IMR-90 (cell line): ENCODE measurements around the gene ALK. TPM values are rescaled to one million over a fixed set of nuclear protein-coding genes. Genes with fewer than 3 reads are reported as not detected.

ENCODE experiments used
- ATAC-seq: fragments of 200-7000 bp; cut with Tn5 transposase; 2 replicates; pipeline ENCODE4 v1.9.1; 2020; ENCODE audit warnings: low read depth, mild to moderate bottlenecking, moderate library complexity
- BruUV-seq: library from RNA; stranded (reverse); fragments of 400-500 nt; replicated peaks from 2 replicates; lab custom pipeline; 2021; lab: Mats Ljungman, UMichigan
- CTCF ChIA-PET: fragments of 300-600 bp; formaldehyde crosslinking; extraction: SDS; loops from one replicate; lab custom pipeline; 2021; ENCODE audit warnings: antibody characterized with exemption; lab: Yijun Ruan, JAX
- POLR2A ChIA-PET: fragments of 300-600 bp; sonication (Branson Sonifier 250); formaldehyde crosslinking; loops from one replicate; lab custom pipeline; 2022; ENCODE audit warnings: antibody characterized with exemption; ENCODE audit not compliant: unreplicated experiment; lab: Charles Lee
- DNase-seq: peaks from one replicate; pipeline ENCODE4 v3.0.0; 2013
- H2AFZ ChIP-seq: replicated peaks from 2 replicates; pipeline ENCODE3; 2013; ENCODE audit warnings: low read length, mild to moderate bottlenecking; ENCODE audit not compliant: poor library complexity
- H2AK5ac ChIP-seq: 2 replicates; pipeline ENCODE4 v1.6.1; 2013; ENCODE audit warnings: low read depth, low read length, inconsistent platforms
- H2AK9ac ChIP-seq: replicated peaks from 2 replicates; pipeline ENCODE3; 2013; ENCODE audit warnings: mild to moderate bottlenecking, low read depth, low read length, moderate library complexity; ENCODE audit not compliant: poor library complexity
- H2BK120ac ChIP-seq: 2 replicates; pipeline ENCODE4 v1.6.1; 2013; ENCODE audit warnings: low read depth, low read length, inconsistent platforms
- H2BK15ac ChIP-seq: 3 replicates; pipeline ENCODE4 v1.6.1; 2013; ENCODE audit warnings: low read depth, low read length, inconsistent platforms
- H2BK20ac ChIP-seq: 2 replicates; pipeline ENCODE4 v1.6.1; 2013; ENCODE audit warnings: low read depth, mild to moderate bottlenecking, inconsistent platforms, low read length, moderate library complexity
- H2BK5ac ChIP-seq: 2 replicates; pipeline ENCODE4 v1.6.1; 2013; ENCODE audit warnings: mild to moderate bottlenecking, low read depth, low read length, inconsistent platforms; ENCODE audit not compliant: poor library complexity, severe bottlenecking
- H3K14ac ChIP-seq: replicated peaks from 2 replicates; pipeline ENCODE4 v1.6.1; 2013; ENCODE audit warnings: low read depth, low read length, inconsistent platforms
- H3K18ac ChIP-seq: 2 replicates; pipeline ENCODE4 v1.6.1; 2013; ENCODE audit warnings: low read depth, low read length, control low read depth
- H3K23ac ChIP-seq: 2 replicates; pipeline ENCODE4 v1.6.1; 2013; ENCODE audit warnings: low read depth, low read length, inconsistent platforms
- H3K27ac ChIP-seq: 2 replicates; pipeline ENCODE4 v1.5.1; 2013; ENCODE audit warnings: mild to moderate bottlenecking, control low read depth, low read length; ENCODE audit not compliant: insufficient read depth
- H3K27me3 ChIP-seq: 2 replicates; pipeline ENCODE4 v1.6.1; 2013; ENCODE audit warnings: low read length; ENCODE audit not compliant: control insufficient read depth, insufficient read depth
- H3K36me3 ChIP-seq: 2 replicates; pipeline ENCODE4 v1.6.1; 2013; ENCODE audit warnings: low read length, mixed read lengths; ENCODE audit not compliant: control insufficient read depth, insufficient read depth
- H3K4ac ChIP-seq: 2 replicates; pipeline ENCODE4 v1.6.1; 2013; ENCODE audit warnings: low read depth, low read length, inconsistent platforms
- H3K4me1 ChIP-seq: 2 replicates; pipeline ENCODE4 v1.6.1; 2013; ENCODE audit warnings: low read length, mixed read lengths; ENCODE audit not compliant: control insufficient read depth, insufficient read depth
- H3K4me2 ChIP-seq: 2 replicates; pipeline ENCODE4 v1.6.1; 2013; ENCODE audit warnings: low read depth, mild to moderate bottlenecking, control low read depth, low read length, moderate library complexity
- H3K4me3 ChIP-seq: 2 replicates; pipeline ENCODE4 v1.5.1; 2013; ENCODE audit warnings: low read depth, mild to moderate bottlenecking, control low read depth, low read length, moderate library complexity; ENCODE audit not compliant: insufficient read depth
- H3K56ac ChIP-seq: 2 replicates; pipeline ENCODE4 v1.6.1; 2013; ENCODE audit warnings: low read length, inconsistent platforms; ENCODE audit not compliant: insufficient read depth; ENCODE audit errors: extremely low read depth
- H3K79me1 ChIP-seq, 2 experiments: 2 replicates each; pipeline ENCODE4 v1.6.1; 2013; ENCODE audit warnings: low read length in 2 of 2, inconsistent platforms in 1 of 2, low read depth in 1 of 2
- H3K9ac ChIP-seq: 2 replicates; pipeline ENCODE4 v1.6.1; 2013; ENCODE audit warnings: low read depth, low read length, control low read depth
- H3K9me1 ChIP-seq: 2 replicates; pipeline ENCODE4 v1.6.1; 2013; ENCODE audit warnings: low read length, inconsistent platforms; ENCODE audit not compliant: insufficient read depth
- H3K9me3 ChIP-seq: 2 replicates; pipeline ENCODE4 v1.6.1; 2013; ENCODE audit warnings: low read length; ENCODE audit not compliant: control insufficient read depth, insufficient read depth
- H4K20me1 ChIP-seq: 2 replicates; pipeline ENCODE4 v1.6.1; 2013; ENCODE audit warnings: low read length, inconsistent platforms; ENCODE audit not compliant: insufficient read depth
- H4K5ac ChIP-seq: 2 replicates; pipeline ENCODE4 v1.6.1; 2013; ENCODE audit warnings: mild to moderate bottlenecking, low read depth, low read length, control low read depth
- H4K8ac ChIP-seq, 2 experiments: 2 replicates each; pipeline ENCODE4 v1.6.1; 2013; ENCODE audit warnings: low read depth in 2 of 2, low read length in 2 of 2, control low read depth in 1 of 2, inconsistent platforms in 1 of 2
- H4K91ac ChIP-seq: 2 replicates; pipeline ENCODE4 v1.6.1; 2013; ENCODE audit warnings: low read depth, low read length, inconsistent platforms; ENCODE audit not compliant: insufficient read depth
- BHLHE40 ChIP-seq: fragments of 150-350 bp; IDR thresholded peaks from 2 replicates; pipeline ENCODE4 v1.6.1; 2016; ENCODE audit warnings: mild to moderate bottlenecking, low read depth, low read length
- CEBPB ChIP-seq: IDR thresholded peaks from 2 replicates; pipeline ENCODE4 v1.6.1; 2012; ENCODE audit warnings: low read depth, low read length, improper control_type of control experiment
- CHD1 ChIP-seq: IDR thresholded peaks from 2 replicates; pipeline ENCODE4 v1.6.1; 2012; ENCODE audit warnings: low read depth, low read length, improper control_type of control experiment
- CTCF ChIP-seq: conservative IDR thresholded peaks from 2 replicates; pipeline ENCODE4 v1.5.1; 2012; ENCODE audit warnings: mild to moderate bottlenecking, low read depth, low read length, improper control_type of control experiment
- ELK1 ChIP-seq: fragments of 150-350 bp; IDR thresholded peaks from 2 replicates; pipeline ENCODE4 v1.6.1; 2016; ENCODE audit warnings: low read depth, mild to moderate bottlenecking, low read length, moderate library complexity, borderline replicate concordance
- FOS ChIP-seq: fragments of 150-350 bp; IDR thresholded peaks from 2 replicates; pipeline ENCODE4 v1.6.1; 2016; ENCODE audit warnings: low read depth, low read length
- MAFK ChIP-seq: IDR thresholded peaks from 2 replicates; pipeline ENCODE4 v1.6.1; 2012; ENCODE audit warnings: low read depth, low read length, improper control_type of control experiment
- MAZ ChIP-seq: IDR thresholded peaks from 2 replicates; pipeline ENCODE4 v1.6.1; 2012; ENCODE audit warnings: low read depth, mild to moderate bottlenecking, low read length, improper control_type of control experiment, moderate library complexity, borderline replicate concordance
- MXI1 ChIP-seq: IDR thresholded peaks from 2 replicates; pipeline ENCODE4 v1.6.1; 2012; ENCODE audit warnings: low read depth, mild to moderate bottlenecking, low read length, moderate library complexity, borderline replicate concordance
- NFE2L2 ChIP-seq: fragments of 150-350 bp; IDR thresholded peaks from 2 replicates; pipeline ENCODE4 v1.6.1; 2016; ENCODE audit warnings: low read depth, mild to moderate bottlenecking, low read length
- POLR2A ChIP-seq: IDR thresholded peaks from 2 replicates; pipeline ENCODE4 v1.6.1; 2012; ENCODE audit warnings: mild to moderate bottlenecking, low read depth, low read length
- RAD21 ChIP-seq: IDR thresholded peaks from 2 replicates; pipeline ENCODE4 v1.6.1; 2012; ENCODE audit warnings: low read length, improper control_type of control experiment
- RFX5 ChIP-seq: IDR thresholded peaks from 2 replicates; pipeline ENCODE4 v1.8.0; 2012; ENCODE audit warnings: low read depth, mild to moderate bottlenecking, low read length, moderate library complexity
- SMC3 ChIP-seq: fragments of 150-350 bp; IDR thresholded peaks from 2 replicates; pipeline ENCODE4 v1.6.1; 2016; ENCODE audit warnings: low read depth, mild to moderate bottlenecking, antibody characterized with exemption, low read length, moderate library complexity
- USF2 ChIP-seq: fragments of 150-350 bp; IDR thresholded peaks from 2 replicates; pipeline ENCODE4 v1.6.1; 2017; ENCODE audit warnings: mild to moderate bottlenecking, antibody characterized with exemption, low read length, low read depth
- WGBS, 2 experiments: methylation state at CpG; one replicate each; pipeline versions ENCODE4 v1.1.5 to v1.1.7; 2013; ENCODE audit warnings: missing lambda C conversion rate in 2 of 2; ENCODE audit not compliant: insufficient read length in 1 of 2; ENCODE audit errors: extremely low coverage in 2 of 2; 5-methylcytosine and 5-hydroxymethylcytosine counted together
- dilution Hi-C: fragments of 300-500 bp; cut with HindIII; formaldehyde crosslinking; loops from one replicate; pipeline ENCODE4 v1.14.3; 2018; ENCODE audit warnings: low sequenced_read_pairs; ENCODE audit not compliant: unreplicated experiment
- in situ Hi-C: fragments of 300-500 bp; cut with MboI; formaldehyde crosslinking; loops from 3 replicates; pipeline ENCODE4 v1.14.3; 2019; ENCODE audit warnings: low sequenced_read_pairs, inconsistent platforms, mixed read lengths
- intact Hi-C: fragments of 100-400 bp; cut with micrococcal nuclease; formaldehyde crosslinking; loops from 2 replicates; pipeline ENCODE4 v1.10.0; 2022
- polyA plus RNA-seq, 3 experiments: library from polyadenylated mRNA; depleted of rRNA; stranded (reverse); fragments of >200 nt; gene quantifications; 2 replicates each; pipeline ENCODE4 v1.2.3, GENCODE V29; 2012; ENCODE audit warnings: low replicate concordance in 1 of 3
- total RNA-seq: library from RNA; depleted of rRNA; stranded (reverse); fragments of >200 nt; gene quantifications from 2 replicates; pipeline ENCODE4 v1.2.3, GENCODE V29; 2012

ALK gene
- total and polyA plus RNA-seq, 2 of the 4 experiments (the other 2 are of a cell fraction) = not detected

GRCh38 chr2:29900971-29901633, 20.3 kb downstream of the ALK start:
- no peak for ATAC-seq
- H4K8ac ChIP-seq = no peak overlapping the region
- H3K23ac ChIP-seq = no peak overlapping the region
- H2AK9ac ChIP-seq = no peak overlapping the region
- H4K20me1 ChIP-seq = no peaks in the 10 kb centered on the region
- DNase-seq = no peak
- H4K91ac ChIP-seq = no peak overlapping the region
- H3K4me3 ChIP-seq = no peak overlapping the region
- H4K5ac ChIP-seq = no peak overlapping the region
- no peak overlapping the region for H3K4me2 ChIP-seq
- no peak overlapping the region for H3K4ac ChIP-seq
- no TSS peak for BruUV-seq
- H2BK15ac ChIP-seq = no peak overlapping the region
- POLR2A ChIA-PET = no interaction called here
- no peaks in the 10 kb centered on the region for H3K79me1 ChIP-seq
- CTCF ChIA-PET = no interaction called here
- no peaks in the 10 kb centered on the region for H3K9me1 ChIP-seq
- H2AFZ ChIP-seq = no peak overlapping the region
- H3K36me3 ChIP-seq = no peaks in the 10 kb centered on the region
- dilution Hi-C loops = no loop called here
- in situ Hi-C loops = no loop called here
- no peak overlapping the region for H3K14ac ChIP-seq
- H2BK5ac ChIP-seq = no peak overlapping the region
- no peak overlapping the region for H3K56ac ChIP-seq
- no peak overlapping the region for H3K27ac ChIP-seq
- no peaks in the 10 kb centered on the region for H3K9me3 ChIP-seq
- intact Hi-C loops = no loop called here
- H2BK20ac ChIP-seq = no peak overlapping the region
- H2BK120ac ChIP-seq = no peak overlapping the region
- no peaks in the 10 kb centered on the region for H3K4me1 ChIP-seq
- no peak overlapping the region for H2AK5ac ChIP-seq
- H3K27me3 ChIP-seq = peaks cover 5% of the 10 kb centered on the region; the same call in 1 of the 2 replicates
- H3K9ac ChIP-seq = no peak overlapping the region
- no CpG with 5 or more reads among the region's 3 CpGs for WGBS, 2 experiments
- H3K18ac ChIP-seq = no peak overlapping the region
- TF ChIP-seq CTCF (no peak), NFE2L2 (no peak), MAZ (no peak), CHD1 (no peak), RAD21 (no peak), FOS (no peak), SMC3 (no peak), ELK1 (no peak), USF2 (no peak), MAFK (no peak), CEBPB (no peak), BHLHE40 (no peak), MXI1 (no peak), POLR2A (no peak), RFX5 (no peak)
